ENCODE results near the gene EFCAB9. TPM values are rescaled to one million over a fixed set of nuclear protein-coding genes. Genes with fewer than 3 reads are reported as not detected.
"Not testable (repeated sequence)": the region's sequence is repeated elsewhere in the genome, so short reads cannot be mapped to it uniquely, and the experiment has no call there.

Gene EFCAB9
- total RNA-seq, 1 experiment from 2014 or later: not detected

DNA sequence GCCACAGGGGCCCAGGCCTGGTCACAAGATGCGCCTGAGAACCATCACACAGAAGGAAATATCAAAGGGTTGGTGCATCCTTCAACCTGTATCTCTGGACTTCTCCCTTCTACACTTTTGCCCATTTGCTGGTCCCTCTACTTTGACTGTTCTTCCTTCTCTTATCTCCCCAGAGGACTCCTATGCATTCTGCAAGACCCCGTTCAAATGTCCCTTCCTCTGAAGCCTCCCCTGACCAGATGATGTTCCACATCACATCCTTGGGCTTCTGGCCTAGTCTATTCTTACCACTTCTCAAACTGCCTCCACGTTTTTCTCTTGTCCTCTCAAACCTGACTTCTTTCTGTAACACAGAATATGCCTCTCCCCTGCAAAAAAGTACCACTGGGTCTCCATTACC, 40.3 kb upstream of the EFCAB9 start:
- DNase-seq (ENCODE audit: low read depth, low spot score) (no peak), ATAC-seq (no peak)
- intact Hi-C loops (cut with micrococcal nuclease): no loop called here
- TF ChIP-seq SP1 (IDR thresholded peaks at IDR 0.05; ENCODE audit: low read depth): no peak
- TF ChIP-seq, protein P1, sequence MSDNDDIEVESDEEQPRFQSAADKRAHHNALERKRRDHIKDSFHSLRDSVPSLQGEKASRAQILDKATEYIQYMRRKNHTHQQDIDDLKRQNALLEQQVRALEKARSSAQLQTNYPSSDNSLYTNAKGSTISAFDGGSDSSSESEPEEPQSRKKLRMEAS (IDR thresholded peaks at IDR 0.05): no peak
- TF ChIP-seq, protein P2, sequence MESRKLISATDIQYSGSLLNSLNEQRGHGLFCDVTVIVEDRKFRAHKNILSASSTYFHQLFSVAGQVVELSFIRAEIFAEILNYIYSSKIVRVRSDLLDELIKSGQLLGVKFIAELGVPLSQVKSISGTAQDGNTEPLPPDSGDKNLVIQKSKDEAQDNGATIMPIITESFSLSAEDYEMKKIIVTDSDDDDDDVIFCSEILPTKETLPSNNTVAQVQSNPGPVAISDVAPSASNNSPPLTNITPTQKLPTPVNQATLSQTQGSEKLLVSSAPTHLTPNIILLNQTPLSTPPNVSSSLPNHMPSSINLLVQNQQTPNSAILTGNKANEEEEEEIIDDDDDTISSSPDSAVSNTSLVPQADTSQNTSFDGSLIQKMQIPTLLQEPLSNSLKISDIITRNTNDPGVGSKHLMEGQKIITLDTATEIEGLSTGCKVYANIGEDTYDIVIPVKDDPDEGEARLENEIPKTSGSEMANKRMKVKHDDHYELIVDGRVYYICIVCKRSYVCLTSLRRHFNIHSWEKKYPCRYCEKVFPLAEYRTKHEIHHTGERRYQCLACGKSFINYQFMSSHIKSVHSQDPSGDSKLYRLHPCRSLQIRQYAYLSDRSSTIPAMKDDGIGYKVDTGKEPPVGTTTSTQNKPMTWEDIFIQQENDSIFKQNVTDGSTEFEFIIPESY (IDR thresholded peaks at IDR 0.05; ENCODE audit: extremely low read depth, insufficient replicate concordance, low read length): no peak
- no peak for TF ChIP-seq EZH2phosphoT487 (IDR thresholded peaks at IDR 0.05; ENCODE audit: borderline replicate concordance)
- no peak for TF ChIP-seq ZFX (IDR thresholded peaks at IDR 0.05)
- no peak for TF ChIP-seq RAD21 (IDR thresholded peaks at IDR 0.05; ENCODE audit: low read depth)
- no peak for TF ChIP-seq FOSL1 (IDR thresholded peaks at IDR 0.05; ENCODE audit: low read depth)
- TF ChIP-seq POLR2A (IDR thresholded peaks at IDR 0.05; ENCODE audit: borderline replicate concordance, extremely low read depth, insufficient read depth, insufficient read length): no peak
- no peak for TF ChIP-seq CEBPB (IDR thresholded peaks at IDR 0.05; ENCODE audit: low read depth)
- TF ChIP-seq, protein P3, sequence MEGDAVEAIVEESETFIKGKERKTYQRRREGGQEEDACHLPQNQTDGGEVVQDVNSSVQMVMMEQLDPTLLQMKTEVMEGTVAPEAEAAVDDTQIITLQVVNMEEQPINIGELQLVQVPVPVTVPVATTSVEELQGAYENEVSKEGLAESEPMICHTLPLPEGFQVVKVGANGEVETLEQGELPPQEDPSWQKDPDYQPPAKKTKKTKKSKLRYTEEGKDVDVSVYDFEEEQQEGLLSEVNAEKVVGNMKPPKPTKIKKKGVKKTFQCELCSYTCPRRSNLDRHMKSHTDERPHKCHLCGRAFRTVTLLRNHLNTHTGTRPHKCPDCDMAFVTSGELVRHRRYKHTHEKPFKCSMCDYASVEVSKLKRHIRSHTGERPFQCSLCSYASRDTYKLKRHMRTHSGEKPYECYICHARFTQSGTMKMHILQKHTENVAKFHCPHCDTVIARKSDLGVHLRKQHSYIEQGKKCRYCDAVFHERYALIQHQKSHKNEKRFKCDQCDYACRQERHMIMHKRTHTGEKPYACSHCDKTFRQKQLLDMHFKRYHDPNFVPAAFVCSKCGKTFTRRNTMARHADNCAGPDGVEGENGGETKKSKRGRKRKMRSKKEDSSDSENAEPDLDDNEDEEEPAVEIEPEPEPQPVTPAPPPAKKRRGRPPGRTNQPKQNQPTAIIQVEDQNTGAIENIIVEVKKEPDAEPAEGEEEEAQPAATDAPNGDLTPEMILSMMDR (IDR thresholded peaks at IDR 0.05 in 2 of 3, conservative IDR thresholded peaks at IDR 0.05 in 1 of 3; ENCODE audit: borderline replicate concordance in 1 of 3, insufficient read depth in 1 of 3, low read depth in 2 of 3, low read length in 2 of 3): no peak
- no peak for TF ChIP-seq POLR2AphosphoS5 (IDR thresholded peaks at IDR 0.05; ENCODE audit: low read depth, low read length)
- no peak for TF ChIP-seq ZNF274 (IDR thresholded peaks at IDR 0.05; ENCODE audit: low read depth, low read length)
- TF ChIP-seq SIN3A (IDR thresholded peaks at IDR 0.05; ENCODE audit: low read depth): no peak
- POLR2A ChIA-PET: no interaction called here
- Histone ChIP-seq H3K9me2 (ENCODE audit: insufficient read depth) (no peaks in the 10 kb centered on the region), H3K9me3 (ENCODE audit: control insufficient read depth in 1 of 2, insufficient read depth in 1 of 2, low read depth in 1 of 2, low read length in 2 of 2) (no peaks in the 10 kb centered on the region), H2AFZ (ENCODE audit: low read depth, low read length, poor library complexity, severe bottlenecking) (no peak overlapping the region), H3K4me2 (ENCODE audit: low read length) (no peak overlapping the region), H3K79me2 (ENCODE audit: insufficient read depth, low read length) (no peaks in the 10 kb centered on the region), H4K20me1 (ENCODE audit: insufficient read depth) (no peaks in the 10 kb centered on the region), H3K4me1 (ENCODE audit: control insufficient read depth in 1 of 2, insufficient read depth in 2 of 2, low read length in 2 of 2) (no peaks in the 10 kb centered on the region), H3K36me3 (ENCODE audit: control insufficient read depth in 1 of 2, insufficient read depth in 2 of 2, low read length in 2 of 2) (no peaks in the 10 kb centered on the region), H3K9ac (ENCODE audit: low read length) (no peak overlapping the region), H3K4me3 (replicated peaks in 1 of 2; ENCODE audit: low read depth in 1 of 2, low read length in 2 of 2) (no peak overlapping the region), H3K27me3 (ENCODE audit: insufficient read depth, low read length) (no peaks in the 10 kb centered on the region), H3K27ac (ENCODE audit: low read depth, low read length) (no peak overlapping the region)
- RAD21 ChIA-PET (ENCODE audit: low non-redundant PET in 1 of 2, low total read pairs in 2 of 2, uncharacterized antibody in 2 of 2, unreplicated experiment in 2 of 2): no interaction called here
- CTCF ChIA-PET: no interaction called here
- BruUV-seq (replicated peaks): no TSS peak

DNA sequence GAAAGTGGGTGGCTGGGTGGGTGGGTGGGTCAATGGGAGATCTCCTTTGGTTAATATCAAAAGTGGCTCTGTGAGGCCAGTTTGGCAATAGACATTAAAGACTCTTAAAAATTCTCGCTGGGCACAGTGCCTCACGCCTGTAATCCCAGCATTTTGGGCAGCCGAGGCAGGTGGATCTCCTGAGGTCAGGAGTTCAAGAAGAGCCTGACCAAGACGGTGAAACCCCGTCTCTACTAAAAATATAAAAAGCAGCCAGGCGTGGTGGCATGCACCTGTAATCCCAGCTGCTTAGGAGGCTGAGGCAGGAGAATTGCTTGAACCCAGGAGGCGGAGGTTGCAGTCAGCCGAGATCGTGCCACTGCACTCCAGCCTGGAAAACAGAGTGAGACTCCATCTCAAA, 38.9 kb upstream of the EFCAB9 start:
- H4K20me1 ChIP-seq (ENCODE audit: insufficient read depth): not testable (repeated sequence)
- CTCF ChIA-PET: interaction anchor here (0.7 kb wide), 1 partner anchor 19 kb away, joined by 3 read pairs; no protein-coding TSS in a partner anchor

More for the DNA sequence above, 38.9 kb upstream of the EFCAB9 start:
- ATAC-seq; H3K4me1 ChIP-seq (ENCODE audit: control insufficient read depth in 1 of 2, insufficient read depth in 2 of 2, low read length in 2 of 2); H3K9ac ChIP-seq (ENCODE audit: low read length); DNase-seq (ENCODE audit: low read depth, low spot score); H3K4me2 ChIP-seq (ENCODE audit: low read length); POLR2A ChIA-PET; intact Hi-C loops (cut with micrococcal nuclease); H3K9me3 ChIP-seq (ENCODE audit: control insufficient read depth in 1 of 2, insufficient read depth in 1 of 2, low read depth in 1 of 2, low read length in 2 of 2); H2AFZ ChIP-seq (ENCODE audit: low read depth, low read length, poor library complexity, severe bottlenecking); H3K36me3 ChIP-seq (ENCODE audit: control insufficient read depth in 1 of 2, insufficient read depth in 2 of 2, low read length in 2 of 2); H3K27me3 ChIP-seq (ENCODE audit: insufficient read depth, low read length); RAD21 ChIA-PET (ENCODE audit: low non-redundant PET in 1 of 2, low total read pairs in 2 of 2, uncharacterized antibody in 2 of 2, unreplicated experiment in 2 of 2); H3K4me3 ChIP-seq (replicated peaks in 1 of 2; ENCODE audit: low read depth in 1 of 2, low read length in 2 of 2); H3K79me2 ChIP-seq (ENCODE audit: insufficient read depth, low read length); H3K27ac ChIP-seq (ENCODE audit: low read depth, low read length); H3K9me2 ChIP-seq (ENCODE audit: insufficient read depth); BruUV-seq (replicated peaks): not testable (repeated sequence)
